ENCODE results near the gene TNFRSF11A.

GRCh38 chr18:62366992-62367391, 41.9 kb downstream of the TNFRSF11A start:
- TF ChIP-seq POLR2A (IDR thresholded peaks at IDR 0.05) (no peak), CTCF (IDR thresholded peaks at IDR 0.05 in 8 of 11, conservative IDR thresholded peaks at IDR 0.05 in 3 of 11) (no peak), POLR2AphosphoS5 (IDR thresholded peaks at IDR 0.05) (no peak)

Data from spleen (tissue), 7 donors.